Sigmoid colon (tissue), 7 donors: ENCODE results near the gene MCTP1. TPM values are rescaled to one million over a fixed set of nuclear protein-coding genes. Genes with fewer than 3 reads are reported as not detected.

ENCODE experiments used
- DNase-seq: peaks from one replicate; pipeline ENCODE4 v3.0.0-alpha.2; 2019
- H3K27ac ChIP-seq, 4 donors: fragments of 200-600 bp; sonication (generic); one replicate each; pipeline ENCODE4 v1.5.1; 2016 to 2019; ENCODE audit warnings: mild to moderate bottlenecking in 1 of 4
- H3K27me3 ChIP-seq, 3 donors: fragments of 200-600 bp; sonication (generic); one replicate each; pipeline ENCODE4 v1.5.1; 2019; ENCODE audit warnings: mild to moderate bottlenecking in 1 of 3
- H3K36me3 ChIP-seq, 4 donors: fragments of 200-600 bp; sonication (generic); one replicate each; pipeline ENCODE4 v1.5.1; 2016 to 2019
- H3K4me1 ChIP-seq, 4 donors: fragments of 200-600 bp; sonication (generic); one replicate each; pipeline ENCODE4 v1.5.1; 2017 to 2019
- H3K4me3 ChIP-seq, 4 donors: fragments of 200-600 bp; sonication (generic); one replicate each; pipeline ENCODE4 v1.5.1; 2017 to 2019; ENCODE audit warnings: mild to moderate bottlenecking in 2 of 4, moderate library complexity in 1 of 4
- H3K9me3 ChIP-seq, 4 donors: fragments of 200-600 bp in 3 of 4; sonication (generic) in 3 of 4; one replicate each; pipeline versions ENCODE4 v1.5.1 to v1.6.1; 2013 to 2019
- EP300 ChIP-seq, 4 donors: sonication (generic); formaldehyde crosslinking; IDR thresholded peaks; one replicate each; pipeline ENCODE4 v1.6.1; 2017; ENCODE audit warnings: antibody characterized with exemption in 4 of 4
- POLR2A ChIP-seq, 2 donors: fragments of 450-650 bp; IDR thresholded peaks; one replicate each; pipeline ENCODE4 v1.6.1; 2016; ENCODE audit warnings: antibody characterized with exemption in 2 of 2, mild to moderate bottlenecking in 2 of 2, moderate library complexity in 2 of 2
- POLR2AphosphoS5 ChIP-seq, 4 donors: sonication (generic); formaldehyde crosslinking; IDR thresholded peaks; one replicate each; pipeline ENCODE4 v1.6.1; 2017; ENCODE audit warnings: antibody characterized with exemption in 4 of 4
- WGBS, 2 donors: extraction: QIAGEN DNeasy Blood & Tissue Kit; methylation state at CpG; one replicate each; pipeline ENCODE4 v1.1.7; 2013; 5-methylcytosine and 5-hydroxymethylcytosine counted together
- intact Hi-C: fragments of 100-400 bp; cut with DNase I; formaldehyde crosslinking; loops from one replicate; pipeline ENCODE4 v1.15.1; 2023
- polyA plus RNA-seq, 3 donors: library from polyadenylated mRNA; stranded (reverse); fragments of 200-250 nt; gene quantifications; one replicate each; pipeline ENCODE4 v1.2.3, GENCODE V29; 2013
- total RNA-seq, 4 donors: library from RNA; depleted of rRNA; stranded (reverse); fragments of >200 nt; gene quantifications; one replicate each; pipeline ENCODE4 v1.1.0, GENCODE V29; 2016
- TF ChIP-seq, protein P1 (sequence below), 4 experiments: fragments of 450-650 bp in 3 of 4; fragments of 200-600 bp in 1 of 4; IDR thresholded peaks; one replicate each; pipeline ENCODE4 v1.5.1; 2016 to 2019; ENCODE audit warnings: antibody characterized with exemption in 4 of 4, mild to moderate bottlenecking in 3 of 4, moderate library complexity in 2 of 4
- donor health status: healthy with polysubstance abuse.
- donor health status: Bipolar disorder and iron deficiency.
- donor health status: healthy.

Gene MCTP1
- total and polyA plus RNA-seq, 7 donors: 2.1 to 20.5 (median 12.5) TPM

DNA sequence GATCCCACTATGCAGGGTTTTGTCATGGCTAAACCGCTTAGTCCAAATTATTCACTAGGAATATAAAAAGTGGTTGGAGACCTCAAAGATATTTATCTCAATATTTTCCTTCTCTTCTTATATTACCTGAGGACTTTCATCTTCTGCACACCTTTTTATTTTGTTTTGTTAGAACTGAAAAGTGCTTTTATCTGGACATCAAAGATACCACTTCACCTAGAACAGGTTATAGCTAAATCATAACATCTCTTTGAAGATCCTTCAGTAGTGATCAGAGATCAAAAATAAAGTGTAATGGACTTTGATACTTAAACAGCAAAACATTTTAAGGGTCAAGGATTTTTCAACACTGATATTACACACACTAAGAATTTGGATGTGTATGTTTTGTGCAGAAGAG, 160.2 kb downstream of the MCTP1 start:
- 92 to 94% methylated on average over 1 of the region's 1 CpG for WGBS, 2 donors
- TF ChIP-seq POLR2AphosphoS5 (IDR thresholded peaks at IDR 0.05): no peak
- TF ChIP-seq, protein P1, sequence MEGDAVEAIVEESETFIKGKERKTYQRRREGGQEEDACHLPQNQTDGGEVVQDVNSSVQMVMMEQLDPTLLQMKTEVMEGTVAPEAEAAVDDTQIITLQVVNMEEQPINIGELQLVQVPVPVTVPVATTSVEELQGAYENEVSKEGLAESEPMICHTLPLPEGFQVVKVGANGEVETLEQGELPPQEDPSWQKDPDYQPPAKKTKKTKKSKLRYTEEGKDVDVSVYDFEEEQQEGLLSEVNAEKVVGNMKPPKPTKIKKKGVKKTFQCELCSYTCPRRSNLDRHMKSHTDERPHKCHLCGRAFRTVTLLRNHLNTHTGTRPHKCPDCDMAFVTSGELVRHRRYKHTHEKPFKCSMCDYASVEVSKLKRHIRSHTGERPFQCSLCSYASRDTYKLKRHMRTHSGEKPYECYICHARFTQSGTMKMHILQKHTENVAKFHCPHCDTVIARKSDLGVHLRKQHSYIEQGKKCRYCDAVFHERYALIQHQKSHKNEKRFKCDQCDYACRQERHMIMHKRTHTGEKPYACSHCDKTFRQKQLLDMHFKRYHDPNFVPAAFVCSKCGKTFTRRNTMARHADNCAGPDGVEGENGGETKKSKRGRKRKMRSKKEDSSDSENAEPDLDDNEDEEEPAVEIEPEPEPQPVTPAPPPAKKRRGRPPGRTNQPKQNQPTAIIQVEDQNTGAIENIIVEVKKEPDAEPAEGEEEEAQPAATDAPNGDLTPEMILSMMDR (IDR thresholded peaks at IDR 0.05): no peak
- TF ChIP-seq EP300 (IDR thresholded peaks at IDR 0.05): no peak
- no peak for TF ChIP-seq POLR2A (IDR thresholded peaks at IDR 0.05)
- H3K9me3 ChIP-seq: no peaks in the 10 kb centered on the region
- intact Hi-C loops: no loop called here
- H3K4me1 ChIP-seq: no peaks in the 10 kb centered on the region
- DNase-seq: no peak
- no peaks in the 10 kb centered on the region for H3K27me3 ChIP-seq
- no peak overlapping the region for H3K4me3 ChIP-seq
- H3K36me3 ChIP-seq: no peaks in the 10 kb centered on the region
- no peak overlapping the region for H3K27ac ChIP-seq

GRCh38 chr5:95124101-95124500, 160.8 kb downstream of the MCTP1 start:
- 76 to 84% methylated on average over 2 of the region's 2 CpGs for WGBS, 2 donors
- H3K27me3 ChIP-seq: no peaks in the 10 kb centered on the region
- H3K4me3 ChIP-seq: no peak overlapping the region
- H3K9me3 ChIP-seq: no peaks in the 10 kb centered on the region
- no peak for DNase-seq
- H3K27ac ChIP-seq: no peak overlapping the region
- TF ChIP-seq POLR2AphosphoS5 (IDR thresholded peaks at IDR 0.05) (no peak), POLR2A (IDR thresholded peaks at IDR 0.05) (no peak), EP300 (IDR thresholded peaks at IDR 0.05) (no peak)
- TF ChIP-seq, protein P1 (IDR thresholded peaks at IDR 0.05): no peak
- H3K36me3 ChIP-seq: no peaks in the 10 kb centered on the region
- H3K4me1 ChIP-seq: no peaks in the 10 kb centered on the region
- intact Hi-C loops: no loop called here

GRCh38 chr5:95114902-95115301, 170.0 kb downstream of the MCTP1 start:
- Histone ChIP-seq H3K36me3 (no peaks in the 10 kb centered on the region), H3K9me3 (no peaks in the 10 kb centered on the region), H3K4me1 (no peaks in the 10 kb centered on the region), H3K27me3 (no peaks in the 10 kb centered on the region), H3K27ac (no peak overlapping the region), H3K4me3 (no peak overlapping the region)
- TF ChIP-seq EP300 (IDR thresholded peaks at IDR 0.05) (no peak), POLR2A (IDR thresholded peaks at IDR 0.05) (no peak), POLR2AphosphoS5 (IDR thresholded peaks at IDR 0.05) (no peak)
- TF ChIP-seq, protein P1 (IDR thresholded peaks at IDR 0.05): no peak
- 70 to 78% methylated on average over 1 of the region's 1 CpG for WGBS, 2 donors
- intact Hi-C loops: no loop called here
- no peak for DNase-seq

DNA sequence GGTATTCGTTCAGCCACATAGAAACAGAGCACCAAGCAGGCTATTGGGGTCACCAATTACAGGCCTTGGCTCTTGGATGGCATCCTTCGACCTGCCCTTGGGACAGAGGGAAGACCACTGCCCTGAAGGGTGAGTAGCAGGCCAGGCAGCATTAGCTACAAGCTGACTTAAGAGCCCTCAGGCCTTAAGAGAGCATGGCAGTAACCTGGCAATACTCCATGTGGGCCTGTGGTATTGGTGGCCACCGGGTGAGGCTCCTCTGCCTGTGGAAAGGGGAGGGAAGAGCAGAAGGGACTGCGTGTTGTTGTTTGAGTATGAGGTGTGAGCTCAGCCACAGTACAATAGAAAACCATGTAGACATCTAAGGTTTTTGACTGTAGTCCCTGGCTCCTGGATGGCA, 170.6 kb downstream of the MCTP1 start:
- TF ChIP-seq, protein P1 (IDR thresholded peaks at IDR 0.05): no peak
- TF ChIP-seq POLR2A (IDR thresholded peaks at IDR 0.05): no peak
- TF ChIP-seq POLR2AphosphoS5 (IDR thresholded peaks at IDR 0.05): no peak
- TF ChIP-seq EP300 (IDR thresholded peaks at IDR 0.05): no peak
- intact Hi-C loops: no loop called here

DNA sequence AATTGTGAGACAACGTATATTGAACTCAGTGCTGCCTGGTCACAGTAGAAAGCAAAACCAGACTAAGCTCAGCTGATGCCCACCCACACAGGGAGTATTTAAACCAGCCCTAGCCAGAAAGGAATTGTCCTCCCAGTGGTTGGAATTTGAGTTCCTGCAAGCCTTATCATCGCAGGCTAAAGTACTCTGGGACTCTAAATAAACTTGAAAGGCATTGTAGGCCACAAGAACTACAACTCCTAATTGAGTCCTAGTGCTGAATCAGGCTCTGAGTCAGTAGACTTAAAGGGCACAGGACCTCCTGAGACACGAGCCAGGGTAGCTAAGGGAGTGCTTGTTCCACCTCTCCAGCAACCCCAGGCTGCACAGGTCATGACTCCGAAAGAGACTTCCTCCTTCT, 171.4 kb downstream of the MCTP1 start:
- no peak overlapping the region for H3K4me3 ChIP-seq
- H3K27ac ChIP-seq: no peak overlapping the region
- no peak for DNase-seq
- H3K9me3 ChIP-seq: no peaks in the 10 kb centered on the region
- TF ChIP-seq EP300 (IDR thresholded peaks at IDR 0.05): no peak
- TF ChIP-seq, protein P1 (IDR thresholded peaks at IDR 0.05): no peak
- no peak for TF ChIP-seq POLR2AphosphoS5 (IDR thresholded peaks at IDR 0.05)
- no peak for TF ChIP-seq POLR2A (IDR thresholded peaks at IDR 0.05)
- WGBS, 2 donors: 45 to 67% methylated on average over 4 of the region's 4 CpGs
- H3K36me3 ChIP-seq: no peaks in the 10 kb centered on the region
- intact Hi-C loops: no loop called here
- H3K27me3 ChIP-seq: no peaks in the 10 kb centered on the region
- no peaks in the 10 kb centered on the region for H3K4me1 ChIP-seq

More for the DNA sequence above, 170.6 kb downstream of the MCTP1 start:
- 60 to 87% methylated on average over 4 of the region's 4 CpGs for WGBS, 2 donors
- DNase-seq: no peak
- Histone ChIP-seq H3K4me1 (no peaks in the 10 kb centered on the region), H3K36me3 (no peaks in the 10 kb centered on the region), H3K27me3 (no peaks in the 10 kb centered on the region), H3K27ac (no peak overlapping the region), H3K4me3 (no peak overlapping the region), H3K9me3 (no peaks in the 10 kb centered on the region)
